Measurements from ENCODE around the gene CORO2B.

Gene CORO2B

DNA sequence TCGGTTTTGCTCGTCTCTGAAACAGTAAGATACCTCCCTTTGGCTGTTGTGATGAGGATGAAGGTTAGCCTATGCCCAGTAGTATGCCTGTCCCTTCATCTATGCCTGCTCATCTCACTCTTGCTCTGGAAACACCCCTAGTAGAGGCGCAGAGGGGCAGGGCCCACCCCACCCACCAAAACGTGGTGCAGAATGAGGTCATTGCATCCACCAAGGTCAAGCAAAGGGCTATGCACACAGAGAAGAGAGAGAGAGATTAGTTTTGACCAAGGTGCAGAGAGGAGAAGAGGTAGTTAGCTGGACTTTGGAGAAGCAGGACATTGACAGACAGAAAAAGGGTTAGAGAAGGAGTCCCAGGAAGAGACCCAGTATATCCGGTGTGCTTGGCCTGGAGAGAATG, 119.9 kb downstream of the CORO2B start:
- in situ Hi-C loops (cut with MboI; ENCODE audit: low sequenced_read_pairs, unreplicated experiment) = no loop called here
- no peak for DNase-seq (ENCODE audit: low spot score)
- no peak for TF ChIP-seq CTCF (IDR thresholded peaks at IDR 0.05; ENCODE audit: borderline replicate concordance, control extremely low read depth, extremely low read depth, insufficient read depth, missing control alignments)

GRCh38 chr15:68699124-68699880, 120.5 kb downstream of the CORO2B start:
- TF ChIP-seq CTCF (IDR thresholded peaks at IDR 0.05; ENCODE audit: borderline replicate concordance, control extremely low read depth, extremely low read depth, insufficient read depth, missing control alignments) = no peak
- in situ Hi-C loops (cut with MboI; ENCODE audit: low sequenced_read_pairs, unreplicated experiment) = no loop called here
- DNase-seq (ENCODE audit: low spot score) = no peak

- no peak for TF ChIP-seq CTCF (IDR thresholded peaks at IDR 0.05; ENCODE audit: borderline replicate concordance, control extremely low read depth, extremely low read depth, insufficient read depth, missing control alignments)
- no peak for DNase-seq (ENCODE audit: low spot score)
- in situ Hi-C loops (cut with MboI; ENCODE audit: low sequenced_read_pairs, unreplicated experiment) = no loop called here
Measured at GRCh38 chr15:68699881-68700454, 121.2 kb downstream of the CORO2B start.

GRCh38 chr15:68700455-68701123, 121.8 kb downstream of the CORO2B start:
- in situ Hi-C loops (cut with MboI; ENCODE audit: low sequenced_read_pairs, unreplicated experiment) = no loop called here

DNA sequence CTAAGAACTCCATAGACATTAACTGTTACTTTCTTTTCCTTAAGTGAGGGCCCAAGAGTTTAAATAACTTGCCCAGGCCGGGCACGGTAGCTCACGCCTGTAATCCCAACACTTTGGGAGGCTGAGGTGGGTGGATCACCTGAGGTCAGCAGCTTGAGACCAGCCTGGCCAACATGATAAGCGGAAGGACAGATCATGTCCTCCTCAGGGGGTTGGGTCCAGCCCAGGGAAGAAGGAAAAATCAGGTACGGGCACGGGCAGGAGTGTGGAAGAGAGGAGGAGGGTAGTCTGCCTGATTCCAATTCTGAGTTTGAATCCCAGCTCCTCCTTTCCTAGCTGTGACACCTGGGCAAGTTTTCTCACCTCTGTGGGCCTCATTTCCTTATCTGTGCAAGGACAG, 123.1 kb downstream of the CORO2B start:
- in situ Hi-C loops (cut with MboI; ENCODE audit: low sequenced_read_pairs, unreplicated experiment) = no loop called here
- DNase-seq (ENCODE audit: low spot score) = no peak
- no peak for TF ChIP-seq CTCF (IDR thresholded peaks at IDR 0.05; ENCODE audit: borderline replicate concordance, control extremely low read depth, extremely low read depth, insufficient read depth, missing control alignments)

More at GRCh38 chr15:68700455-68701123, 121.8 kb downstream of the CORO2B start:
- DNase-seq (ENCODE audit: low spot score) = no peak
- no peak for TF ChIP-seq CTCF (IDR thresholded peaks at IDR 0.05; ENCODE audit: borderline replicate concordance, control extremely low read depth, extremely low read depth, insufficient read depth, missing control alignments)

DNA sequence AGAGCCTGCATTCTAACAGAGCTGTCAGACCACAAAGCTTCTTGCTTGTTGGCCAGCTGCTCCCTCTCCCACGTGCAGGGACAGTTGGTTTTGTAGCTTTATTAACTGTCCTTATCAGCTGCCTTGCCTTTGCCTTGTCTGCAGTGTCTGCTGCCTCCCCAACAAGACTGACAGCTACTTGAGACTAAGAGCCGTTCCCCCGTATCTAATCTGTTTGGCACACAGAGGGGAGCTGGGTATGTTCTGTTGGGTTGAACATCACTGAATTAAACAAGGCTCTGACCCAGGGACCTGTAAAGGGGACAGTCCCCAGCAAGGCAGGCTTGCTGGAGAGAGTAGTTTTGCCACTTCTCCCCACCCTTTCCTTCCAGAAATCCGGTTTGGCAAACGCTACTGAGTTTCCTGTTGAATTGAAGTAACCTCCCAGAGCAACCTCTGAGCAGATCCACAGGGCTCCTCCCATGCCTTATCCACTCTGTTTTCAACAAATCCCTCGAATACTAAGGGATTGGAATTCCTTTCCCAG, 125.8 kb downstream of the CORO2B start:
- no peak for DNase-seq (ENCODE audit: low spot score)
- no peak for TF ChIP-seq CTCF (IDR thresholded peaks at IDR 0.05; ENCODE audit: borderline replicate concordance, control extremely low read depth, extremely low read depth, insufficient read depth, missing control alignments)
- in situ Hi-C loops (cut with MboI; ENCODE audit: low sequenced_read_pairs, unreplicated experiment) = no loop called here
